SK-N-SH treated with all-trans-retinoic acid at 6 μM for 48 hours (cell line): ENCODE results near the gene MTARC1.

Source experiments
- ATAC-seq: fragments of 200-7000 bp; cut with Tn5 transposase; 3 replicates; pipeline ENCODE4 v1.9.1; 2020; ENCODE audit warnings: mild to moderate bottlenecking, moderate library complexity
- ARNTL ChIP-seq: fragments of 450-650 bp; formaldehyde crosslinking; IDR thresholded peaks from 2 replicates; pipeline ENCODE4 v1.5.0; 2020; ENCODE audit warnings: low read depth, mild to moderate bottlenecking, moderate library complexity, borderline replicate concordance
- BACH2 ChIP-seq: fragments of 250-450 bp; sonication (Bioruptor Pico); IDR thresholded peaks from 2 replicates; pipeline ENCODE4 v1.9.0; 2021; ENCODE audit warnings: mild to moderate bottlenecking, borderline replicate concordance
- CREB5 ChIP-seq: fragments of 250-450 bp; sonication (Bioruptor Pico); IDR thresholded peaks from 2 replicates; pipeline ENCODE4 v1.5.1; 2020; ENCODE audit warnings: low read depth, mild to moderate bottlenecking, moderate library complexity
- CSDC2 ChIP-seq: fragments of 250-450 bp; sonication (Bioruptor Pico); IDR thresholded peaks from 2 replicates; pipeline ENCODE4 v1.5.0; 2020; ENCODE audit warnings: mild to moderate bottlenecking, moderate library complexity
- CSRNP3 ChIP-seq: fragments of 250-450 bp; sonication (Bioruptor Pico); IDR thresholded peaks from 2 replicates; pipeline ENCODE4 v1.5.1; 2021; ENCODE audit warnings: mild to moderate bottlenecking, moderate library complexity
- ESRRG ChIP-seq: fragments of 250-450 bp; sonication (Bioruptor Pico); IDR thresholded peaks from 2 replicates; pipeline ENCODE4 v1.6.1; 2021; ENCODE audit warnings: mild to moderate bottlenecking
- GLIS3 ChIP-seq: fragments of 250-450 bp; sonication (Bioruptor Pico); IDR thresholded peaks from 2 replicates; pipeline ENCODE4 v1.5.0; 2020; ENCODE audit warnings: mild to moderate bottlenecking, moderate library complexity
- ISL1 ChIP-seq: fragments of 250-450 bp; sonication (Bioruptor Pico); IDR thresholded peaks from 2 replicates; pipeline ENCODE4 v2.1.2; 2022; ENCODE audit warnings: mild to moderate bottlenecking, moderate library complexity
- OSR1 ChIP-seq: fragments of 250-450 bp; sonication (Bioruptor Pico); IDR thresholded peaks from 2 replicates; pipeline ENCODE4 v1.8.0; 2022; ENCODE audit warnings: moderate library complexity, mild to moderate bottlenecking, inconsistent platforms
- PATZ1 ChIP-seq: fragments of 250-450 bp; sonication (Bioruptor Pico); IDR thresholded peaks from 2 replicates; pipeline ENCODE4 v1.8.0; 2020; ENCODE audit warnings: mild to moderate bottlenecking, moderate library complexity, borderline replicate concordance
- POU6F1 ChIP-seq: fragments of 250-450 bp; sonication (Bioruptor Pico); IDR thresholded peaks from 2 replicates; pipeline ENCODE4 v1.8.0; 2021; ENCODE audit warnings: low read depth, mild to moderate bottlenecking, moderate library complexity, borderline replicate concordance
- PPARA ChIP-seq: fragments of 250-450 bp; sonication (Bioruptor Pico); IDR thresholded peaks from 2 replicates; pipeline ENCODE4 v1.5.0; 2020; ENCODE audit warnings: mild to moderate bottlenecking, borderline replicate concordance
- RARB ChIP-seq: fragments of 250-450 bp; sonication (Bioruptor Pico); IDR thresholded peaks from 2 replicates; pipeline ENCODE4 v1.8.0; 2021; ENCODE audit warnings: mild to moderate bottlenecking, moderate library complexity
- SNAI2 ChIP-seq: fragments of 250-450 bp; sonication (Bioruptor Pico); IDR thresholded peaks from 2 replicates; pipeline ENCODE4 v1.5.0; 2020; ENCODE audit warnings: mild to moderate bottlenecking, moderate library complexity
- TCF4 ChIP-seq: fragments of 250-450 bp; sonication (Bioruptor Pico); IDR thresholded peaks from 2 replicates; pipeline ENCODE4 v1.8.0; 2021; ENCODE audit warnings: mild to moderate bottlenecking, moderate library complexity, borderline replicate concordance
- ZC3H10 ChIP-seq: fragments of 250-450 bp; sonication (Bioruptor Pico); IDR thresholded peaks from 2 replicates; pipeline ENCODE4 v1.5.1; 2021; ENCODE audit warnings: mild to moderate bottlenecking, moderate library complexity
- ZFP3 ChIP-seq: fragments of 250-450 bp; sonication (Bioruptor Pico); IDR thresholded peaks from 2 replicates; pipeline ENCODE4 v1.5.0; 2020; ENCODE audit warnings: mild to moderate bottlenecking, moderate library complexity
- ZFP30 ChIP-seq: fragments of 450-650 bp; formaldehyde crosslinking; IDR thresholded peaks from 2 replicates; pipeline ENCODE4 v1.5.0; 2022; ENCODE audit warnings: mild to moderate bottlenecking, moderate library complexity
- ZNF565 ChIP-seq: fragments of 450-650 bp; formaldehyde crosslinking; conservative IDR thresholded peaks from 2 replicates; pipeline ENCODE4 v1.5.0; 2020; ENCODE audit warnings: low read depth, mild to moderate bottlenecking, moderate library complexity
- ZNF70 ChIP-seq: fragments of 450-650 bp; formaldehyde crosslinking; IDR thresholded peaks from 2 replicates; pipeline ENCODE4 v1.5.0; 2020; ENCODE audit warnings: mild to moderate bottlenecking, moderate library complexity
- ZNF8 ChIP-seq: fragments of 450-650 bp; formaldehyde crosslinking; IDR thresholded peaks from 2 replicates; pipeline ENCODE4 v1.5.0; 2020; ENCODE audit warnings: mild to moderate bottlenecking, moderate library complexity

The MTARC1 gene

GRCh38 chr1:220818421-220819173, 31.9 kb downstream of the MTARC1 start (continued):
- TF ChIP-seq PATZ1, result no peak; the same call in 1 of the 2 replicates
- TF ChIP-seq ISL1 (CRISPR knock-in tag), result no peak
- no peak for TF ChIP-seq SNAI2 (CRISPR knock-in tag)
- TF ChIP-seq ZNF565 (CRISPR knock-in tag), result no peak
- TF ChIP-seq CSRNP3 (CRISPR knock-in tag), result no peak
- peak; percentile 61; the same call in 1 of the 2 replicates for TF ChIP-seq RARB (CRISPR knock-in tag)
- no peak for TF ChIP-seq ZFP30 (CRISPR knock-in tag)
- no peak for TF ChIP-seq CSDC2 (CRISPR knock-in tag)
- 0 out of 2 replicates have a peak, but pooled peaks have one; percentile 23 for TF ChIP-seq ZFP3 (CRISPR knock-in tag)
- no peak for TF ChIP-seq ZNF8 (CRISPR knock-in tag)
- no peak for TF ChIP-seq CREB5 (CRISPR knock-in tag)
- no peak for TF ChIP-seq PPARA (CRISPR knock-in tag)

GRCh38 chr1:220819467-220820026, 32.8 kb downstream of the MTARC1 start:
- TF ChIP-seq ZNF565 (CRISPR knock-in tag) (no peak), TCF4 (CRISPR knock-in tag) (no peak), RARB (CRISPR knock-in tag) (no peak; the same call in 1 of the 2 replicates), BACH2 (CRISPR knock-in tag) (no peak), CREB5 (CRISPR knock-in tag) (no peak), CSDC2 (CRISPR knock-in tag) (no peak), PATZ1 (no peak), ARNTL (CRISPR knock-in tag) (no peak), ISL1 (CRISPR knock-in tag) (no peak), GLIS3 (CRISPR knock-in tag) (no peak), ZFP30 (CRISPR knock-in tag) (no peak), ZNF70 (CRISPR knock-in tag) (no peak)
- TF ChIP-seq, all 23 proteins: peak for 0

DNA sequence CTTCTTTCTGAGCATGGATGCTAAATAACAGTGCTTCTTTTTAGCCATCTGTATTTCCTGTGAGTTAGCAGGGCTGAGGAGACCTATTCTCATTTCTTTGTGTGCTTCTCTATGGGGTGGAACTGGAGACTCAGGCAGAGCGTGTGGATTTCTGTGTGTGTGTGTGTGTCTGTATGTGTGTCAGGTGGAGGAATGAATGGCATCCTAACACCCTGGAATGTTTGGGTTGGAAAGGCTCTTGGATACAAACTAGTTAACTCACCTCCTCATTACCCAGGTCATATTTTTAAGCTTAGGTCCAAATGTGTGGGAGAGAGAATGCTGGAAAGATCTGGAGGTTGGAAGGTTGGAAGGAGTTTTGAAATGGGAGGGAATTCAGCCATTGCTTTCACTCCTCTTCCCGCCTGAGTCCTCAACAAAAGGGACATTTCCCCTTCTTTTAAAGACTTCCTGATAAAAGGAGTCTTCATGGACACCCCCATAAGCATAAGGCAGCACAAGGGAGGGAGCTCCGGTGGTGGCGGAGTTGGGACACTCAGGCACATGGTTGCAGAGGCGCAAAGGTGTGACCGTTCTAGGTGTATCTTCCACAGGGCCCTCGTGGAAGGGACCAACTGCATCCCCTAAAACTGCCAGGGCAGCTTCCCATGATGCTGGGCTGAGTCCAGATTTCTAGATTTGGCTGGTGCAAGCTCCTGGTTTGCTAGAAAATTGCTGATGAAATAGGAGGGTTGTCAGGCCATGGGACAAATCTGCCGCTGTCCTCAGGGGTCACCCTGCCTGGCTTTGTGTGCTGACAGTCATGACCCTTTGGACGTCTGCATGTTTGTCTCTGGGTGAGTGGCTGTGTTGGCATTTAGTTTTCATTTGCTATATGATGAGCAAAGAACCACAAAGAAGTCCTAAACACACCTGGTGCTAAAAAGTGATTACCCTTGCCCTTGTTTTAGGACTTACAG, 37.6 kb downstream of the MTARC1 start:
- peak; percentile 47 for ATAC-seq
- no peak for TF ChIP-seq ZFP3 (CRISPR knock-in tag)
- TF ChIP-seq ZC3H10 (CRISPR knock-in tag), result no peak
- TF ChIP-seq CSDC2 (CRISPR knock-in tag), result no peak
- no peak for TF ChIP-seq GLIS3 (CRISPR knock-in tag)
- no peak for TF ChIP-seq ESRRG (CRISPR knock-in tag)
- no peak for TF ChIP-seq OSR1 (CRISPR knock-in tag)
- TF ChIP-seq BACH2 (CRISPR knock-in tag), result no peak
- TF ChIP-seq POU6F1 (CRISPR knock-in tag), result no peak
- TF ChIP-seq ZNF8 (CRISPR knock-in tag), result no peak
- no peak for TF ChIP-seq PPARA (CRISPR knock-in tag)
- TF ChIP-seq SNAI2 (CRISPR knock-in tag), result no peak
- no peak for TF ChIP-seq CSRNP3 (CRISPR knock-in tag)

More at GRCh38 chr1:220819467-220820026, 32.8 kb downstream of the MTARC1 start:
- ATAC-seq, result peak; percentile 8; the same call in 2 of the 3 replicates
